ENCODE measurements around the gene MARK3.

MARK3 gene

GRCh38 chr14:103496776-103497175, 111.6 kb downstream of the MARK3 start:
- peak; percentile 48 for DNase-seq (ENCODE audit: low read depth)
- no peak overlapping the region for H3K4me3 ChIP-seq (ENCODE audit: low read depth, low read length)

DNA sequence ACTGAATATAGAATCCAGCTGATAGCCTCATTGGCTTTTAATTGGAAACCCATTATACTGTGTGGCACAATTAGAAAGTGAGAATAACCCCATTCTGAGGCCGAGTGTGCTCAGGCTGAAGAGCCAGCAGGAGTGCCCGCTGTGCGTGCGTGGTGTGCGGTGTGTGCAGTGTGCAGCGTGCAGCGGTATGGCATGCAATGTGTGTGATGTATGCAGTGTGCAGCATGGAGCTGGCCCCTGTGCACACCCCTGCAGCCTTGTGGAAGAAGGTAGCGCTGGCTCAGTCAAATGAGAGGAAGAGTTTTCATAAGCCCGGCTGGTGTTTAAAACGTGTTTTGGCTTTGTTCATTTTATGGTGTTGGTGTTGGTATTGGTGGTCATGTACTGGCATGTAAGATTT, 114.5 kb downstream of the MARK3 start:
- TF ChIP-seq CTCF (conservative IDR thresholded peaks at IDR 0.05; ENCODE audit: low read depth, low read length), result no peak
- DNase-seq (ENCODE audit: low read depth), result no peak
- H3K4me3 ChIP-seq (ENCODE audit: low read depth, low read length), result no peak overlapping the region

More at GRCh38 chr14:103496776-103497175, 111.6 kb downstream of the MARK3 start:
- TF ChIP-seq CTCF (conservative IDR thresholded peaks at IDR 0.05; ENCODE audit: low read depth, low read length), result no peak

DNA sequence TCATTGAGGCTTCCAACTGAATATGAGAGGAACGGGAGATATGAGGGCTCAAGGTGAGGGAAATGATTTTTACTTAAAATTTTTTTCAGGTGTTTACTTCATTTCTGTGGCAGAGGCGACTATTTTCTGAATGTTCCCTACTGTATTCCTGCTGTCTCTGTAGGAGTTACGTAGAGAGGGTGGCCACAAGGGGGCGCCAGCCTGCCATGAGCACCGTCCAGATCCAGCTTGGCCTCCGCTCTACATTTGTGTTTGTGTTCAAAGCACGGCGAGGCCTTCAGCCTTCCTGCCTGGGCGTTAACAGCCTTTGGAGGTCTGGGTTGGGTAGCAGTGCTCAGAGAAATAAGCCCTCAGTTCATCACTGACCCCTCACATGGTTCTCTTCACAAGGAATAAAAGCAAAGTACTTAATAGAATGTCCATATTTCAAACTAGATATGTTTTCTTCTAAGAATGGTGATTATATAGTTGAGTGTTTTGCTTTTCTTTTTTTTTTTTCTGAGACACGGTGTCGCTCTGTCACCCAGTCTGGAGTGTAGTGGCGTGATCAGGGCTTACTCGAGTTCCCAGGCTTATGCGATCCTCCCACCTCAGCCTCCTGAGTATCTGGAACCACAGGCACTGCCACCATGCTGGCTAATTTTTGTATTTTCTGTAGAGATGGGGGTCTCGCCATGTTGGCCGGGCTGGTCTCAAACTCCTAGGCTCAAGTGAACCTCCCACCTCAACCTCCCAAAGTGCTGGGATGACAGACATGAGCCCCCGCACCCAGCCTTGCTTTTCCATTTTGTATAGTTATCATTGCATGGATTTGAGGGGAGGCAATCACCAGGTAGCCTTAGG, 115.2 kb downstream of the MARK3 start:
- DNase-seq (ENCODE audit: low read depth), result peak; percentile 93
- peak; percentile 95 for TF ChIP-seq CTCF (conservative IDR thresholded peaks at IDR 0.05; ENCODE audit: low read depth, low read length)
- no peak overlapping the region for H3K4me3 ChIP-seq (ENCODE audit: low read depth, low read length)

DNA sequence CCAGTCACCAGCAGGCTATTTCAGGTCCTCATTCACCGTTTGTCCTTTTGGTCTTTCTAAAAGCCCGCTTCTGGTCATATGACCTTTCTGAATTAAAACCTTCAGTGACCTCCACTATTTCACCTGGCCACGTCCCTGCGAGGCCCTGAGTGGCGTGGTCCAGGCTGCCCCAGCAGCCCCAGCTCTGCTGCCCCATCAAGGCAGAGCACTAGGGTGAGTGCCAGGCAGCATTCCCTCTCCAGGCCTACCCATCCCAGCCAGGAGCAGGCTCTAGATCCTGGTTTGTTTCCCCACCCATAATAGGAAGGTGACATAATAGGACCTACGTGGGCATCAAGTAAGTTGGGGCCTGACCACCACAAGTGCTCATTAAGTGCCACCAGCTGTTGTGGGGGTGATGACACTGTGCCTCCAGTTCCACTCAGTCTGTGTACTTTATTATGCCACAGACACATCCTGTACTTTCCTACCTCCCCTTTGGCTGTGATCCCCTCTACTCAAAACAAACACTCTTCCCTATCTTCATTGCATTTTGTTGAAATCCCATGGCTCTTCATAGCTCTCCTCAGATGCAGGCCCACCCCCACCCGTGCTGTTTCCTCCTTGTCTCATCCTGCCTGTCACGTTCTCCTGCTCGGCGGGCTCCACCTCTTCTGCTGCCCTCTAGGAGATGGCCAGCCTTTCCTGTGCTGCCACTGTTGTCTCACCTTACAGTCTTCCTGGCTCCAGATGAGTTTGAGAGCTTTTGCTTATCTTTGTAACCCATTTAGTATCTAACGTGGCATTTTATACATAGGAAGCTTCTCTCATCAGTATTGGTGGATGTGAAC, 116.0 kb downstream of the MARK3 start:
- H3K4me3 ChIP-seq (ENCODE audit: low read depth, low read length), result no peak overlapping the region
- DNase-seq (ENCODE audit: low read depth), result no peak
- no peak for TF ChIP-seq CTCF (conservative IDR thresholded peaks at IDR 0.05; ENCODE audit: low read depth, low read length)

DNA sequence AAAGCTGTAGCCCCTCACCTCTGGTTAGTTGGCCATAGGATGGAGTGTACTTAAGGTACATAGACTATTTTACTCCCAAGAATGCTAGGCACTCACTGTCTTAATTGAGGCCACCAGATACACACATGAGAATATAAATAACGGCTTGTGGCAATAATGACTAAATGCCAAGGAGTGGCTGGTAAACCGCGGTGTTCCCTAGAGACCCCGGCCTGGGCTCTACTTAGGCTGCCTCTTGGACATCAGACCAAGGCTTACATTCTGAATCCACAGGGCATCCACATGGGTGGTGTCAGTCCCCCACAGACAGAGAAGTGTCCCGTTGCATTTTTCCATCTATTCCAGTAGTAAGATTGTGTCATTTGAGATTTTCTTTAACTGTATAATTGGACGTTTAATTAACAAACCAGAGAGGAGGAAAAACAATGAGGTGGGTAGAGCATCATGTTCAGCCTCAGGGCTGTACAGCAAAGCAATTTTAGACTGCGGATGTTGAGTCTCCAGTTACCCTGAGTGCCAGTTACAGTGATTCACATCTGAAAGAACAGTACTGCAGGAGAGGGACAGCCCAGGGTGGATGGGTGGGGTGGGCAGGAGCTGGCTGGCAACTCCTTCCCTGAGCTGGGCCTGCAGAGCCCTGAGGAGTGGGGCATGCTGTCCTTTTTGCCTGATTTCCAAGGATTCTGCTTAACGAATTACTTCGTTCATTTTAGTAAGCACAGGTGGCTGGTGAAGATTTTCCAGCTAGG, 116.9 kb downstream of the MARK3 start:
- no peak for TF ChIP-seq CTCF (conservative IDR thresholded peaks at IDR 0.05; ENCODE audit: low read depth, low read length)
- H3K4me3 ChIP-seq (ENCODE audit: low read depth, low read length), result no peak overlapping the region
- no peak for DNase-seq (ENCODE audit: low read depth)

DNA sequence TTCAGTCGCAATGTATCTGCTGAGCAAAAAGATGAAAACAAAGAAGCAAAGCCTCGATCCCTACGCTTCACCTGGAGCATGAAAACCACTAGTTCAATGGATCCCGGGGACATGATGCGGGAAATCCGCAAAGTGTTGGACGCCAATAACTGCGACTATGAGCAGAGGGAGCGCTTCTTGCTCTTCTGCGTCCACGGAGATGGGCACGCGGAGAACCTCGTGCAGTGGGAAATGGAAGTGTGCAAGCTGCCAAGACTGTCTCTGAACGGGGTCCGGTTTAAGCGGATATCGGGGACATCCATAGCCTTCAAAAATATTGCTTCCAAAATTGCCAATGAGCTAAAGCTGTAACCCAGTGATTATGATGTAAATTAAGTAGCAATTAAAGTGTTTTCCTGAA, 117.7 kb downstream of the MARK3 start:
- no peak for TF ChIP-seq CTCF (conservative IDR thresholded peaks at IDR 0.05; ENCODE audit: low read depth, low read length)
- no peak overlapping the region for H3K4me3 ChIP-seq (ENCODE audit: low read depth, low read length)
- no peak for DNase-seq (ENCODE audit: low read depth)

Measured in choroid plexus epithelial cell (primary cell).